HFF-Myc (cell line): ENCODE data around the gene KRT85.

ENCODE experiments used
- DNase-seq: peaks from one replicate; pipeline ENCODE4 v3.0.0-alpha.2; 2011; ENCODE audit warnings: low read depth; ENCODE audit errors: extremely low read depth
- H3K4me3 ChIP-seq: replicated peaks from 2 replicates; pipeline ENCODE4 v1.5.1; 2011; ENCODE audit warnings: low read depth, mild to moderate bottlenecking, control low read depth, low read length
- CTCF ChIP-seq: IDR thresholded peaks from 2 replicates; pipeline ENCODE4 v1.5.1; 2012; ENCODE audit warnings: mild to moderate bottlenecking, low read depth, low read length, control low read depth; ENCODE audit errors: missing control alignments

KRT85 gene

GRCh38 chr12:52327830-52328500 is 39.3 kb downstream of the KRT85 start:
- TF ChIP-seq CTCF: no peak
- no peak for DNase-seq

GRCh38 chr12:52327052-52327829 is 40.0 kb downstream of the KRT85 start:
- peak; percentile 97 for TF ChIP-seq CTCF
- peak; percentile 84 for DNase-seq
- no peak overlapping the region for H3K4me3 ChIP-seq

More at GRCh38 chr12:52327830-52328500, 39.3 kb downstream of the KRT85 start:
- no peak overlapping the region for H3K4me3 ChIP-seq

GRCh38 chr12:52324153-52324444 is 43.2 kb downstream of the KRT85 start:
- no peak for DNase-seq
- TF ChIP-seq CTCF: no peak
- no peak overlapping the region for H3K4me3 ChIP-seq

- no peak for TF ChIP-seq CTCF
- no peak overlapping the region for H3K4me3 ChIP-seq
- DNase-seq: no peak
Observed at GRCh38 chr12:52323416-52324152, 43.7 kb downstream of the KRT85 start.

GRCh38 chr12:52323001-52323400 is 44.3 kb downstream of the KRT85 start:
- TF ChIP-seq CTCF: no peak
- DNase-seq: no peak
- no peak overlapping the region for H3K4me3 ChIP-seq

- DNase-seq: no peak
- H3K4me3 ChIP-seq: no peak overlapping the region
- TF ChIP-seq CTCF: no peak
Observed at GRCh38 chr12:52322069-52322468, 45.2 kb downstream of the KRT85 start.
